Stimulated activated CD4-positive, alpha-beta T cell treated with anti-CD3 and anti-CD28 coated beads, Interleukin-1b, Interleukin-23, amount 100 ng/mL, for 24 hours (primary cell): ENCODE data around the gene SPANXA2.
"Not testable (repeated sequence)": the region's sequence is repeated elsewhere in the genome, so short reads cannot be mapped to it uniquely, and the experiment has no call there.

Experiments used
- DNase-seq, 4 experiments: peaks; one replicate each; pipeline ENCODE4 v3.0.0-alpha.2; 2020; ENCODE audit warnings: low read depth in 4 of 4, low spot score in 1 of 4

The SPANXA2 gene, protein sequence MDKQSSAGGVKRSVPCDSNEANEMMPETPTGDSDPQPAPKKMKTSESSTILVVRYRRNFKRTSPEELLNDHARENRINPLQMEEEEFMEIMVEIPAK

DNA sequence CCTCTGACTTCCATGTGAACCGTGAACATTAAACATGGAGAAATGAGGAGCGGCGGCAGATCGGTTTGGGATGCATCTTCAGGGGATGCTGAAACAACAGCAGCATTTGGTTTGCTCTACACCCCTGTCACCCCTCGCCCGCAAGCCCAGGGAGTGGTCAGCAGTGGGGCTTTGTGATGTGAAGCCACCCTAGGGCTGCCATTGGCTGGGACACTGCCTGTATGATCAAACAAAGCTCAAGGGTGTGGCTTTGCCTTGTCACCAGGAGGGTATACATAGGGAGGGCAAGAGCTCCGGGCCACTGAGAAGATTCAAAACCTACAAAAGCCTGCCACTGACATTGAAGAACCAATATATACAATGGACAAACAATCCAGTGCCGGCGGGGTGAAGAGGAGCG, at the start of gene SPANXA2:
SPANXA2 (plus strand) TSS at position 301 of the 400 bp plus-strand sequence; CDS start at position 361, 60 bp downstream.
- DNase-seq, result not testable (repeated sequence)

DNA sequence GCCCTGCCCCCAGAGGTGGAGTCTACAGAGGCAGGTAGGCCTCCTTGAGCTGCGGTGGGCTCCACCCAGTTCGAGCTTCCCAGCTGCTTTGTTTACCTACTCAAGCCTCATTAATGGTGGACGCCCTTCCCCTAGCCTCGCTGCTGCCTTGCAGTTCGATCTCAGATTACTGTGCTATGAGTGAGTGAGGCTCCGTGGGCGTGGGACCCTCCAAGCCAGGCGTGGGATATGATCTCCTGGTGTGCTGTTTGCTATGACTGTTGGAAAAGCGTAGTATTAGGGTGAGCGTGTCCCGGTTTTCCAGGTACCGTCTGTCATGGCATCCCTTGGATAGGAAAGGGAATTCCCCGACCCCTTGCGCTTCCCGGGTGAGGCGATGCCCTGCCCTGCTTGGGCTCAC, 47.0 kb upstream of the SPANXA2 start:
- not testable (repeated sequence) for DNase-seq

DNA sequence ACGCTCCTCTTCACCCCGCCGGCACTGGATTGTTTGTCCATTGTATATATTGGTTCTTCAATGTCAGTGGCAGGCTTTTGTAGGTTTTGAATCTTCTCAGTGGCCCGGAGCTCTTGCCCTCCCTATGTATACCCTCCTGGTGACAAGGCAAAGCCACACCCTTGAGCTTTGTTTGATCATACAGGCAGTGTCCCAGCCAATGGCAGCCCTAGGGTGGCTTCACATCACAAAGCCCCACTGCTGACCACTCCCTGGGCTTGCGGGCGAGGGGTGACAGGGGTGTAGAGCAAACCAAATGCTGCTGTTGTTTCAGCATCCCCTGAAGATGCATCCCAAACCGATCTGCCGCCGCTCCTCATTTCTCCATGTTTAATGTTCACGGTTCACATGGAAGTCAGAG, 4.9 kb upstream of the SPANXA2 start, which contains the start of gene SPANXA1:
SPANXA1 (minus strand) TSS at position 101 of the 400 bp plus-strand sequence; CDS start at position 41, 60 bp downstream.
- DNase-seq, result not testable (repeated sequence)

DNA sequence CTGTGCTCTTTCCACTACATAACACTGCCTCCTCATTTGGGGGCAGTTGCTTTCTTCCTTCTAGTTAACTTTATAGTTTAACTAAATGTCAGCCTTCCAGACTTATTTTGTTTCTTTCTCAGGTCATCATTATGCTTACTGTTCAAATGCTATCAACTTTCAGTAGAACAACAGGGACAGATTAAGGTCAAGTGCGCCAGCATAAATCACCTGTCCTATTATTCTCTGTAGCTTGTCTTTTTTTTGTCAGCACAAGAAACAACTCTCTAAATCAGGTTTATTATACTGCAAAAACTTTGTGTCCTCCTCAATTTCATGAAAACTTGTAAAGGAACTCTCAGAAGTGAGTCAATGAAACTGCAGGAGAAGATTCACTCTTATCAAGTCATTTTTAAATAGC, 19.6 kb downstream of the SPANXA2 start:
- no peak for DNase-seq

DNA sequence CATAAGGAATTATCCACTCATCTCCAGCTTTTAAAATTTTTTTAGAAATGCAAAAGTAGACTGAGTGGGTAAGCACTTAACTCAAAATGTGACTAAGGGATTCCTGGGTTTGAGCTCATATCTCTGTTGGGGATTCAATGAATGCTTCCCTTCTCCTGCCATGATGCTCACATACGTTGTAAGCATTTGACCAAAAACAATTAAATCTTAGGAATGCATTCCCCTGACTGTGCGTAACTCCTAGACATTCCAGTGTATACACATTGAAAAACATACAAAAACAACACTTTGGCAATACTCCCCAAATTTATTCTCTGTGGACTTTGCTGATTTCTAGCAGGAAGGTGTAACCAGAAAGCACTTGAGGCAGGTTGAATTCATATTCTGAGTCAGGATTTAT, 29.8 kb downstream of the SPANXA2 start:
- no peak for DNase-seq

DNA sequence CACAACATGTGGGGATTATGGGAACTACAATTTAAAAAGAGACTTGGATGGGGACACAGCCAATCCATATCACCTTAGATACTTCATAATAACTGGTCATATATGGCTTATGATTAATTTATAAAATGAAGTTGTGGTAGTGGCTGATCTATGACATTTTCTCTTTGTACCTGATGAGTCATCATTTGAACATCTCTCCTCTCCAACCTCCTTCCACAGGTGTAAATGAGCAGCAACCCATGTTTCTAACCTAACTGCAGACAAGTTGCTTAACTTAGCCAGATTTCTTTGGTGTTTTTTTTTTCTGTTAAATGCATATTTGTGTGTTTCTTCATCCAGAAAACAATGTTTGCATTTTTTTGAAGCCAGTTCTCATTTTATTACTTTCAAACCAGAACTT, 42.6 kb downstream of the SPANXA2 start:
- DNase-seq, result no peak

DNA sequence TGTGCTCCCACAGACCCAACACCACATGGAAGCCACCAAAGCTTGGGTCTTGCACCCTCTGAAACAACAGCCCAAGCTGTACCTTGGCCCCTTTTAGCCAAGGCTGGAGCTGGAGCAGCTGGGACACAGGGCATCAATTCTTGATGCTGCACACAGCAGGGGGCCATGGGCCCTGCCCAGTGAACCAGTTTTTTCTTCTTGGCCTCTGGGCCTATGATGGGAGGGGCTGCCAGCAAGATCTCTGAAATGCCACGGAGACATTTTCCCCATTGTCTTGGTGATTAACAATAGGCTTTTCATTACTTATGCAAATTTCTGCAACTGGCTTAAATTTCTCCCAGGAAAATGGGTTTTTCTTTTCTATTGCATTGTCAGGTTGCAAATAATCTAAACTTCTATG, 49.0 kb downstream of the SPANXA2 start:
- DNase-seq, result no peak
